Heart right ventricle (tissue), 16 donors: ENCODE measurements around the gene C3orf33. TPM values are rescaled to one million over a fixed set of nuclear protein-coding genes. Genes with fewer than 3 reads are reported as not detected.

Experiments used
- ATAC-seq, 8 donors: fragments of 200-7000 bp; cut with Tn5 transposase; one replicate each; pipeline ENCODE4 v1.9.1; 2020; ENCODE audit warnings: mild to moderate bottlenecking in 8 of 8, moderate library complexity in 8 of 8, moderate number of reproducible peaks in 1 of 8
- DNase-seq, 2 donors: peaks; one replicate each; pipeline ENCODE4 v3.0.0-alpha.2; 2020
- H3K27ac ChIP-seq, 10 donors: fragments of 200-600 bp; sonication (generic) in 2 of 10; one replicate each; pipeline versions ENCODE4 v1.5.0 to v1.8.0; 2020 to 2022; ENCODE audit warnings: mild to moderate bottlenecking in 3 of 10
- H3K27me3 ChIP-seq, 7 donors: fragments of 200-600 bp; one replicate each; pipeline ENCODE4 v1.8.0; 2021 to 2022; ENCODE audit warnings: mild to moderate bottlenecking in 2 of 7
- H3K36me3 ChIP-seq, 9 donors: fragments of 200-600 bp; sonication (generic) in 1 of 9; one replicate each; pipeline versions ENCODE4 v1.5.0 to v1.8.0; 2020 to 2022; ENCODE audit warnings: mild to moderate bottlenecking in 2 of 9
- H3K4me1 ChIP-seq, 9 donors: fragments of 200-600 bp; sonication (generic) in 1 of 9; one replicate each; pipeline versions ENCODE4 v1.5.0 to v1.8.0; 2020 to 2022; ENCODE audit warnings: mild to moderate bottlenecking in 4 of 9
- H3K4me3 ChIP-seq, 10 donors: fragments of 200-600 bp; sonication (generic) in 2 of 10; one replicate each; pipeline versions ENCODE4 v1.5.0 to v1.8.0; 2020 to 2022; ENCODE audit warnings: mild to moderate bottlenecking in 7 of 10, moderate library complexity in 2 of 10
- H3K9me3 ChIP-seq, 11 donors: fragments of 200-600 bp in 10 of 11; sonication (generic) in 2 of 11; one replicate each; pipeline versions ENCODE4 v1.5.0 to v1.8.0; 2013 to 2022; ENCODE audit warnings: mild to moderate bottlenecking in 2 of 11, control low read depth in 1 of 11, moderate library complexity in 1 of 11
- WGBS, 2 donors: extraction: QIAGEN DNeasy Blood & Tissue Kit; methylation state at CpG; one replicate each; pipeline ENCODE4 v1.1.7; 2013; ENCODE audit warnings: inconsistent platforms in 1 of 2; 5-methylcytosine and 5-hydroxymethylcytosine counted together
- intact Hi-C, 10 donors: fragments of 100-400 bp; cut with DNase I; formaldehyde crosslinking; loops; one replicate each; pipeline versions ENCODE4 v1.11.1 to v1.14.2; 2022
- polyA plus RNA-seq, 2 donors: library from polyadenylated mRNA; stranded (reverse); fragments of 200-250 nt; gene quantifications; one replicate each; pipeline ENCODE4 v1.2.3, GENCODE V29; 2013
- total RNA-seq, 10 donors: library from RNA; stranded (reverse); fragmentation: NEBNext Ultra II Directional in 3 of 10; extraction: Animal tissue kit (Norgen Biotek cat#: 25700) in 3 of 10; gene quantifications; one replicate each; pipeline versions ENCODE4 v1.2.1 to v1.2.4, GENCODE V29; 2021 to 2023
- TF ChIP-seq, protein P1 (sequence below), 9 donors: fragments of 200-600 bp; sonication (generic) in 2 of 9; IDR thresholded peaks; one replicate each; pipeline versions ENCODE4 v1.5.0 to v1.8.0; 2021 to 2022; ENCODE audit warnings: antibody characterized with exemption in 9 of 9, mild to moderate bottlenecking in 5 of 9, moderate library complexity in 1 of 9
- donor health status: Arrhythmogenic right ventricular cardiomyopathy.
- donor health status: ischemic (EF 13 %, LVEDD 7.1; RV severe dilation, severe dysfunction).
- donor health status: healthy with polysubstance abuse.
- donor health status: DM: no; HTN: yes; CAD: no.
- donor health status: DM: no; HTN: no; CAD: no.
- donor health status: ischemic (EF 25% LVEDD 6.9; RV normal size, moderate dysfunction).
- donor health status: ischemic (EF 25% LVEDD 5.7; RV mildly dilated, moderate dysfunction).
- donor health status: healthy.
- donor health status: DM: yes; HTN: yes; CAD: no.
- donor health status: Ischemic cardiomyopathy.
- donor health status: ischemic (EF 35%, LVEDD 5.7; RV mildly dilated, moderate dysfunction).
- donor health status: nonischemic (EF 11% LVEDD 7.7; RV severe dilation, severe dysfunction).
- donor health status: DM: yes; HTN: yes; CAD: no.
- donor health status: PGD.
- donor health status: ischemic (EF 29% LVEDD 5.4; RV normal size, mild dysfunction).
- donor health status: nonischemic (EF 23%, LVEDD 6.1; RV moderate dilation, normal function).

The C3orf33 gene
- total and polyA plus RNA-seq, 12 donors = 2.3 to 8.5 (median 5.8) TPM

DNA sequence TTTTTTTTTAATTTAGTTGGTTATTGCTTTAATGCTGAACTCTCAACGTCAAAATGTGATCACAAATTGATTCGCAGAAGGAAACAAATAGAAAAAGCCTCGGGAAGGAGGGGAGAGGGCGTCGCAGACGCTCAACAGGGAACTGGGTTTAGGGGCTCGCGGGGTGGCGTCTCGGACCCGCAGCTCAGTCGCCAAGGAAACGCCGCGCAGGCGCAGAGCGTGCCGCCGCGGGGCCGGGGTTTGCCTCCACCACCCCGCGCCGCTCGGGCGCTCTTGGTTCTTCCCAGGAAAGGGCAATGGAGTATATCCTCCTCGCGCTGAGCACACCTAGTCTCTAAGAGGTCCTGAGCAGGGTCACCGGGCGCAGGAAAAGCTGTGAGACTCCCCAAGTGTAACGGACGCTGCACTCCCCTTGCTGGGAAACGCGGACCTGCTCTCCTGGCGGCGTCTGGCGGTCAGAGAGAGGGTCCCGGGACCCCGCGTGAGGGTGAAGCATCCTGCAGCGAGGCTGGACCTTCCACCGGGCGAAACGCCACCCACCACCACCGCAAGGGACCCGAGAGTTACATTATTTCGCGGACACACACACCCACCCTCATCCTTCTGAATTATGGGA, 62.0 kb downstream of the C3orf33 start:
- ATAC-seq (peak; percentile 35 to 79 (median 72)), DNase-seq (peak; percentile 5 to 57)
- no peaks in the 10 kb centered on the region for H3K36me3 ChIP-seq
- H3K27me3 ChIP-seq = peaks cover 0 to 72% (median 46%) of the 10 kb centered on the region in 7 donors
- TF ChIP-seq, protein P1, sequence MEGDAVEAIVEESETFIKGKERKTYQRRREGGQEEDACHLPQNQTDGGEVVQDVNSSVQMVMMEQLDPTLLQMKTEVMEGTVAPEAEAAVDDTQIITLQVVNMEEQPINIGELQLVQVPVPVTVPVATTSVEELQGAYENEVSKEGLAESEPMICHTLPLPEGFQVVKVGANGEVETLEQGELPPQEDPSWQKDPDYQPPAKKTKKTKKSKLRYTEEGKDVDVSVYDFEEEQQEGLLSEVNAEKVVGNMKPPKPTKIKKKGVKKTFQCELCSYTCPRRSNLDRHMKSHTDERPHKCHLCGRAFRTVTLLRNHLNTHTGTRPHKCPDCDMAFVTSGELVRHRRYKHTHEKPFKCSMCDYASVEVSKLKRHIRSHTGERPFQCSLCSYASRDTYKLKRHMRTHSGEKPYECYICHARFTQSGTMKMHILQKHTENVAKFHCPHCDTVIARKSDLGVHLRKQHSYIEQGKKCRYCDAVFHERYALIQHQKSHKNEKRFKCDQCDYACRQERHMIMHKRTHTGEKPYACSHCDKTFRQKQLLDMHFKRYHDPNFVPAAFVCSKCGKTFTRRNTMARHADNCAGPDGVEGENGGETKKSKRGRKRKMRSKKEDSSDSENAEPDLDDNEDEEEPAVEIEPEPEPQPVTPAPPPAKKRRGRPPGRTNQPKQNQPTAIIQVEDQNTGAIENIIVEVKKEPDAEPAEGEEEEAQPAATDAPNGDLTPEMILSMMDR (IDR thresholded peaks at IDR 0.05) = no peak
- peak overlapping the region; percentile 41 to 75 (median 67) for H3K4me3 ChIP-seq
- WGBS, 2 donors = 0% methylated on average over 48 of the region's 48 CpGs
- intact Hi-C loops = loop anchor here in 3 of 10 donors (10.0 kb wide), 3 partner anchors 111 to 131 kb away; partner anchors contain the start of genes GMPS (in 1 of the 3) and SLC33A1 (in 1 of the 3)
- peaks cover 0 to 32% (median 15%) of the 10 kb centered on the region in 9 donors for H3K4me1 ChIP-seq
- H3K27ac ChIP-seq = no peak overlapping the region
- no peaks in the 10 kb centered on the region for H3K9me3 ChIP-seq

DNA sequence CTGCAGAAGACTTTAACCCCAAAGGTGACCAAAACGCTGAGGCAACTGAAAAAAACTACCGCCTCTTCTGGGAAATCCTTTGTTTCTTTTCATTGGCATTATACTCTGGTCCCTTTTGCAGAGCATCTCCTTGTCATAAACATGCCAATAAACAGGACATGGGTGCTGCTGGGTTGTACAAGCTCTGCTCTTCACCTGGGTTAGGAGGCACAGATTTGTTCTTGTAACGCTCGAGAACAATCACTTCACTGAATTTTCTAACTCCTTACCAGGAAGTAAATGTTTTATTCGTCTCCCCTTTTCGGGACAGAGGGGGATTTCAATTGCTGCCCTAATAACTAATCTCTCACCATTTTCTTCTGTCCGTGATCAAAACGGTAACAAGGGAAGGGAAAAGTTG, 62.5 kb downstream of the C3orf33 start:
- peak overlapping the region; percentile 41 to 75 (median 67) for H3K4me3 ChIP-seq
- TF ChIP-seq, protein P1 (IDR thresholded peaks at IDR 0.05) = no peak
- intact Hi-C loops = loop anchor here in 3 of 10 donors (10.0 kb wide), 3 partner anchors 111 to 131 kb away; partner anchors contain the start of genes GMPS (in 1 of the 3) and SLC33A1 (in 1 of the 3)

DNA sequence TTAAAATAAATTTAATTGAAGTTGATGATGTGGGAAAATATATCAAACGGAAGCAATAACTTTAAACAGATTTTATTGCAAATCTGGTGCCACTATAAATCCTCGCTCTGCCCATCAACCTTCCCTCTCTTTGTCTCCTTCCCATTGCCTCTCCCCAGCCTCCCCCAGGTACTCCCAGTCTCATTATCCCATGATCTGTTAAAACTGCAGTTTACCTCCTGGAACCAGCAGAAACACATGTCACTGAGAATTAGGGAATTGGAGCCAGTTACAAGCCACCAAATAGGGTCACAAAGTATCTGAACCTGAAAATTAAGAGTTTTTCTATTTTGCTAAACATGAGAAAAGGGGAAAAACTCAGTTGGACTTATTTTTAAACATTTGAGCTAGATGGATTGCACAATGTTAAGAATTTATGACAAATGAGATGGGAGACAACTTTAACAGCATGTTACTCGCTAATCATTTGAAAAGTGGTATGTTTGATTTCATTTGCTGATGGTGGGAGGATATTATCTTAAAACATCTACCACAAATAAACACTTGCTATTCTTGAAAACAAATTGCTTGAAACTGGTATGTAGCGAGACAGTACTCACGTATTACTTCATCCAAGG, 63.6 kb downstream of the C3orf33 start:
- H3K4me1 ChIP-seq = peaks cover 0 to 33% (median 15%) of the 10 kb centered on the region in 9 donors
- TF ChIP-seq, protein P1 (IDR thresholded peaks at IDR 0.05) = no peak
- peaks cover 0 to 61% (median 49%) of the 10 kb centered on the region in 7 donors for H3K27me3 ChIP-seq
- DNase-seq = no peak
- ATAC-seq = no peak
- intact Hi-C loops = loop anchor here in 3 of 10 donors (10.0 kb wide), 3 partner anchors 112 to 132 kb away; partner anchors contain the start of genes GMPS (in 1 of the 3) and SLC33A1 (in 1 of the 3)
- H3K9me3 ChIP-seq = no peaks in the 10 kb centered on the region
- no peak overlapping the region for H3K4me3 ChIP-seq
- no peaks in the 10 kb centered on the region for H3K36me3 ChIP-seq
- 89 to 91% methylated on average over 5 of the region's 5 CpGs for WGBS, 2 donors
- H3K27ac ChIP-seq = no peak overlapping the region

More for the DNA sequence above, 62.5 kb downstream of the C3orf33 start:
- WGBS, 2 donors = 16 to 18% methylated on average over 8 of the region's 8 CpGs
- Histone ChIP-seq H3K4me1 (peaks cover 0 to 32% (median 15%) of the 10 kb centered on the region in 9 donors), H3K9me3 (no peaks in the 10 kb centered on the region), H3K36me3 (no peaks in the 10 kb centered on the region), H3K27ac (no peak overlapping the region), H3K27me3 (peaks cover 0 to 67% (median 49%) of the 10 kb centered on the region in 7 donors)
- DNase-seq (no peak), ATAC-seq (no peak)

DNA sequence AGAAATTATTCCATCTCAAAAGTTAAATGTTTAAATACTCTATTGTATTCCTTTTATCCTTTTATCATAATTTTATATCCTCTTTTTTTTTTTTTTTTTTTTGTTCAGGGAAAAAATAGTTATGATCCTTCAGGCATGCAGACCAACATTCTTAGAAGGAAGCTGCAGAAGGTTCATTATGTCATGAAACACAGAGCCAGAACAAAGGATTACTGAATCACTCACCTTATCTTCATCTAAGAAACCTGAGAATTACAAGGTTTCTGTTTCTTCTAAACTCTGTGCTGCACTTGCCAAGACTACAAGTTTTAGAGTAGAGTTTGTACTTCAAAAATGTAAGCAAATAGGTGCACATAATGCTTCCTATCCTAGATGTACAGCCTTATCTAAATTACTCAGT, 64.5 kb downstream of the C3orf33 start:
- TF ChIP-seq, protein P1 (IDR thresholded peaks at IDR 0.05) = no peak
- peaks cover 0 to 33% (median 15%) of the 10 kb centered on the region in 9 donors for H3K4me1 ChIP-seq
- DNase-seq (no peak), ATAC-seq (no peak)
- H3K4me3 ChIP-seq = no peak overlapping the region
- peaks cover 0 to 57% (median 49%) of the 10 kb centered on the region in 7 donors for H3K27me3 ChIP-seq
- intact Hi-C loops = loop anchor here in 3 of 10 donors (10.0 kb wide), 3 partner anchors 113 to 133 kb away; partner anchors contain the start of genes GMPS (in 1 of the 3) and SLC33A1 (in 1 of the 3)
- H3K9me3 ChIP-seq = no peaks in the 10 kb centered on the region
- H3K27ac ChIP-seq = no peak overlapping the region
- H3K36me3 ChIP-seq = no peaks in the 10 kb centered on the region
